Epithelial cell of proximal tubule (primary cell): ENCODE results near the gene ARHGEF4. TPM values are rescaled to one million over a fixed set of nuclear protein-coding genes. Genes with fewer than 3 reads are reported as not detected.
"Not testable (repeated sequence)": the region's sequence is repeated elsewhere in the genome, so short reads cannot be mapped to it uniquely, and the experiment has no call there.

Source experiments
- DNase-seq: peaks from one replicate; pipeline ENCODE4 v3.0.0-alpha.2; 2011; ENCODE audit warnings: low read depth
- H3K4me3 ChIP-seq: 2 replicates; pipeline ENCODE4 v1.5.1; 2011; ENCODE audit warnings: low read depth, mild to moderate bottlenecking, low read length
- total RNA-seq: library from RNA; depleted of rRNA; stranded (reverse); fragments of >200 nt; gene quantifications from 2 replicates; pipeline ENCODE4 v1.2.3, GENCODE V29; 2015
- TF ChIP-seq, protein P1 (sequence below): conservative IDR thresholded peaks from 2 replicates; pipeline ENCODE4 v1.5.1; 2012; ENCODE audit warnings: low read depth, mild to moderate bottlenecking, low read length

ARHGEF4 gene
- total RNA-seq, 1 donor from 2014 or later, result 2.1 TPM

DNA sequence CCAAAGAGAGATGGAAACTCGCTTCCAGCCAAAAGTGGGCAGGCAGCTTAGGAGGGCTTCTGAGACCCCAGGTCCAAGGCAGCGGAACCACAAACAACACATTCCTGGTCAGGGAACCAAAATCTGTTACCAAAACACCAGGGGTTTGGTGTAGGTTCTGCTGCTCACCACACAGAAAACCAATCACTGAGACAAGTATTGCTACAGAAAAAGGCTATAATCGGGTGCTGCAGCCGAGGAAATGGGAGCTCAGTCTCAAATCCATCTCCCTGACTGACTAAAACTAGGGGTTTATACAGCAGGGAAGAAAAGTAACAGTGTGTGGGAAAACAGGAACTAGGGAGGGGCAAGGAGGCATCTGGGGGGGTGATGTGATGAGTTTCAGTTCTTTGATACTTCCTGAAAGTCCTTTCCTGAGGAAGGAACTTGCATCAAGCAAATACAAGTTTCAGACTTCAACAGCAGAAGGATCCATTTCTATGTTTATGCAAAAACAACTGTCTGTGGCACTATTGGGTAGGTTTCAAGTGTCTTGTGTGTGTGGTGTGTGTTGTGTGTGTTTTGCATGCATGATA, 148.6 kb downstream of the ARHGEF4 start:
- DNase-seq, result no peak
- no peak overlapping the region for H3K4me3 ChIP-seq
- TF ChIP-seq, protein P1, sequence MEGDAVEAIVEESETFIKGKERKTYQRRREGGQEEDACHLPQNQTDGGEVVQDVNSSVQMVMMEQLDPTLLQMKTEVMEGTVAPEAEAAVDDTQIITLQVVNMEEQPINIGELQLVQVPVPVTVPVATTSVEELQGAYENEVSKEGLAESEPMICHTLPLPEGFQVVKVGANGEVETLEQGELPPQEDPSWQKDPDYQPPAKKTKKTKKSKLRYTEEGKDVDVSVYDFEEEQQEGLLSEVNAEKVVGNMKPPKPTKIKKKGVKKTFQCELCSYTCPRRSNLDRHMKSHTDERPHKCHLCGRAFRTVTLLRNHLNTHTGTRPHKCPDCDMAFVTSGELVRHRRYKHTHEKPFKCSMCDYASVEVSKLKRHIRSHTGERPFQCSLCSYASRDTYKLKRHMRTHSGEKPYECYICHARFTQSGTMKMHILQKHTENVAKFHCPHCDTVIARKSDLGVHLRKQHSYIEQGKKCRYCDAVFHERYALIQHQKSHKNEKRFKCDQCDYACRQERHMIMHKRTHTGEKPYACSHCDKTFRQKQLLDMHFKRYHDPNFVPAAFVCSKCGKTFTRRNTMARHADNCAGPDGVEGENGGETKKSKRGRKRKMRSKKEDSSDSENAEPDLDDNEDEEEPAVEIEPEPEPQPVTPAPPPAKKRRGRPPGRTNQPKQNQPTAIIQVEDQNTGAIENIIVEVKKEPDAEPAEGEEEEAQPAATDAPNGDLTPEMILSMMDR, result no peak

GRCh38 chr2:130985831-130986649, 149.3 kb downstream of the ARHGEF4 start:
- TF ChIP-seq, protein P1, result no peak
- no peak for DNase-seq
- H3K4me3 ChIP-seq, result no peak overlapping the region

- TF ChIP-seq, protein P1, result no peak
- DNase-seq, result no peak
- no peak overlapping the region for H3K4me3 ChIP-seq
Measured at GRCh38 chr2:130986890-130987493, 150.3 kb downstream of the ARHGEF4 start.

GRCh38 chr2:130987519-130988425, 151.1 kb downstream of the ARHGEF4 start:
- no peak overlapping the region for H3K4me3 ChIP-seq
- DNase-seq, result no peak
- TF ChIP-seq, protein P1, result no peak

DNA sequence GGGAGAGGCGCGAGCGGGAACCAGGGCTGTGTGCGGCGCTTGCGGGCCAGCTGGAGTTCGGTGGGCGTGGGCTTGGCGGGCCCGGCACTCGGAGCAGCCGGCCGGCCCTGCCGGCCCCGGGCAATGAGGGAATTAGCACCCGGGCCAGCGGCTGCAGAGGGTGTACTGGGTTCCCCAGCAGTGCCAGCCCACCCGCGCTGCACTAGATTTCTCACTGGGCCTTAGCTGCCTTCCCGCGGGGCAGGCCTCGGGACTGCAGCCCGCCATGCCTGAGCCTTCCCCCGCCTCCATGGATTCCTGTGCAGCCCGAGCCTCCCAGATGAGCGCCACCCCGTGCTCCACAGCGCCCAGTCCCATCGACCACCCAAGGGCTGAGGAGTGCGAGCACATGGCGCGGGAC, 154.7 kb downstream of the ARHGEF4 start:
- not testable (repeated sequence) for DNase-seq, H3K4me3 ChIP-seq

DNA sequence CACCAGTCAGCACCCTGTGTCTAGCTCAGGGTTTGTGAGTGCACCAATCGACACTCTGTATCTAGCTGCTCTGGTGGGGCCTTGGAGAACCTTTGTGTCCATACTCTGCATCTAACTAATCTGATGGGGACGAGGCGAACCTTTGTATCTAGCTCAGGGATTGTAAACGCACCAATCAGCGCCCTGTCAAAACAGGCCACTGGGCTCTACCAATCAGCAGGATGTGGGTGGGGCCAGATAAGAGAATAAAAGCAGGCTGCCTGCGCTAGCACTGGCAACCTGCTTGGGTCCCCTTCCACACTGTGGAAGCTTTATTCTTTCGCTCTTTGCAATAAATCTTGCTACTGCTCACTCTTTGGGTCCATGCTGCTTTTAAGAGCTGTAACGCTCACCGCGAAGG, 155.3 kb downstream of the ARHGEF4 start:
- not testable (repeated sequence) for H3K4me3 ChIP-seq, DNase-seq

DNA sequence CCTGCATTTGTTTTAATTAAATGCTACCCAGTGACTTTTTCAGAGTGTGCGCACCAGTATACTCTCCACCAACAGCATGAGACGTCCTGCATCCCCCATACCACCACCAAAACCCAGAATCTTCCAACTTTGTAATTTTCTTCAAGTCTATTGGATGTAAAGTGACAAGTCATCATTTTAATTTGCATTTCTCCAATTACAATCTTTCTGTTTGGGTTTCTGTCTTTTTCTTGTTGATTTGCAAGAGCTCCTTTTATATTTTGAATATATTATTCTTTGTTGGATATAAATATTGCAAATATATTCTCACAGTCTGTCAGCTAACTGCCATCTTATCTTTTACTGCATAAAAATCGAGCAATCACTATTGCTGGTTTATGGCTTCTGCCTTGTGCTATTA, 160.0 kb downstream of the ARHGEF4 start:
- no peak for DNase-seq
- TF ChIP-seq, protein P1, result no peak
- H3K4me3 ChIP-seq, result no peak overlapping the region
